ENCODE measurements around the gene ZNF48.
A peak's percentile ranks its signal among the peaks of the same experiment; 100 is the strongest.

ZNF48 gene

GRCh38 chr16:30407102-30407803 lies 12.0 kb downstream of the ZNF48 start, which contains the start of gene ZNF771:
ZNF771 (plus strand) TSS chr16:30407606; CDS start chr16:30408054, 448 bp downstream.
- peak; percentile 80 to 95 (median 88) for DNase-seq (ENCODE audit: low read depth in 2 of 3, low spot score in 2 of 3)

GRCh38 chr16:30407804-30408534 lies 12.7 kb downstream of the ZNF48 start:
- DNase-seq (ENCODE audit: low read depth in 2 of 3, low spot score in 2 of 3): no peak

- peak; percentile 78 to 96 (median 94) for DNase-seq (ENCODE audit: low read depth in 2 of 3, low spot score in 2 of 3)
These were observed 14.2 kb downstream of the ZNF48 start for GRCh38 chr16:30409125-30410060.

GRCh38 chr16:30413112-30413806 lies 18.0 kb downstream of the ZNF48 start:
- DNase-seq (ENCODE audit: low read depth in 2 of 3, low spot score in 2 of 3): no peak

- DNase-seq (ENCODE audit: low read depth in 2 of 3, low spot score in 2 of 3): no peak
These were observed 18.9 kb downstream of the ZNF48 start for GRCh38 chr16:30414159-30414558.

GRCh38 chr16:30416047-30416603 lies 20.9 kb downstream of the ZNF48 start:
- DNase-seq (ENCODE audit: low read depth in 2 of 3, low spot score in 2 of 3): no peak

GRCh38 chr16:30416624-30417528 lies 21.7 kb downstream of the ZNF48 start:
- no peak for DNase-seq (ENCODE audit: low read depth in 2 of 3, low spot score in 2 of 3)

- DNase-seq (ENCODE audit: low read depth in 2 of 3, low spot score in 2 of 3): peak; percentile 44 to 79 (median 65)
These were observed 22.5 kb downstream of the ZNF48 start for GRCh38 chr16:30417529-30418349.

- peak in 1 of 3 experiments; percentile 53 for DNase-seq (ENCODE audit: low read depth in 2 of 3, low spot score in 2 of 3)
These were observed 23.3 kb downstream of the ZNF48 start for GRCh38 chr16:30418350-30419181.

GRCh38 chr16:30421010-30421409 lies 25.8 kb downstream of the ZNF48 start:
- DNase-seq (ENCODE audit: low read depth in 2 of 3, low spot score in 2 of 3): no peak

GRCh38 chr16:30428055-30428454 lies 32.8 kb downstream of the ZNF48 start:
- no peak for DNase-seq (ENCODE audit: low read depth in 2 of 3, low spot score in 2 of 3)

GRCh38 chr16:30429418-30429677 lies 34.1 kb downstream of the ZNF48 start:
- DNase-seq (ENCODE audit: low read depth in 2 of 3, low spot score in 2 of 3): no peak

- DNase-seq (ENCODE audit: low read depth in 2 of 3, low spot score in 2 of 3): peak; percentile 77 to 86 (median 84)
These were observed 34.6 kb downstream of the ZNF48 start, which contains the start of gene DCTPP1 for GRCh38 chr16:30429678-30430427. DCTPP1 (minus strand) TSS chr16:30430030; CDS start chr16:30429980, 50 bp downstream.

- DNase-seq (ENCODE audit: low read depth in 2 of 3, low spot score in 2 of 3): no peak
These were observed 35.3 kb downstream of the ZNF48 start for GRCh38 chr16:30430428-30430970.

- peak in 2 of 3 experiments; percentile 52 to 58 for DNase-seq (ENCODE audit: low read depth in 2 of 3, low spot score in 2 of 3)
These were observed 39.6 kb downstream of the ZNF48 start for GRCh38 chr16:30434852-30435251.

- no peak for DNase-seq (ENCODE audit: low read depth in 2 of 3, low spot score in 2 of 3)
These were observed 42.4 kb downstream of the ZNF48 start for GRCh38 chr16:30437511-30438046.

Data from activated CD8-positive, alpha-beta memory T cell treated with anti-CD3 and anti-CD28 coated beads for 48 hours (primary cell).